D721Med (cell line): ENCODE results near the gene TGFBR3.

ENCODE experiments used
- DNase-seq: peaks from one replicate; pipeline ENCODE4 v3.0.0; 2011; ENCODE audit warnings: low spot score; ENCODE audit not compliant: insufficient read length
- FAIRE-seq: peaks from 2 replicates; lab custom pipeline; 2011; peaks lifted over from hg19 to GRCh38; lab: Jason Lieb, UNC
- TF ChIP-seq, protein P1 (sequence below): IDR thresholded peaks from 2 replicates; pipeline ENCODE4 v1.5.1; 2012; ENCODE audit warnings: mild to moderate bottlenecking, control low read depth; ENCODE audit not compliant: insufficient read depth; ENCODE audit errors: missing control alignments

Gene TGFBR3

GRCh38 chr1:91876040-91876470 lies 9.9 kb downstream of the TGFBR3 start:
- FAIRE-seq (no peak), DNase-seq (no peak)
- TF ChIP-seq, protein P1, sequence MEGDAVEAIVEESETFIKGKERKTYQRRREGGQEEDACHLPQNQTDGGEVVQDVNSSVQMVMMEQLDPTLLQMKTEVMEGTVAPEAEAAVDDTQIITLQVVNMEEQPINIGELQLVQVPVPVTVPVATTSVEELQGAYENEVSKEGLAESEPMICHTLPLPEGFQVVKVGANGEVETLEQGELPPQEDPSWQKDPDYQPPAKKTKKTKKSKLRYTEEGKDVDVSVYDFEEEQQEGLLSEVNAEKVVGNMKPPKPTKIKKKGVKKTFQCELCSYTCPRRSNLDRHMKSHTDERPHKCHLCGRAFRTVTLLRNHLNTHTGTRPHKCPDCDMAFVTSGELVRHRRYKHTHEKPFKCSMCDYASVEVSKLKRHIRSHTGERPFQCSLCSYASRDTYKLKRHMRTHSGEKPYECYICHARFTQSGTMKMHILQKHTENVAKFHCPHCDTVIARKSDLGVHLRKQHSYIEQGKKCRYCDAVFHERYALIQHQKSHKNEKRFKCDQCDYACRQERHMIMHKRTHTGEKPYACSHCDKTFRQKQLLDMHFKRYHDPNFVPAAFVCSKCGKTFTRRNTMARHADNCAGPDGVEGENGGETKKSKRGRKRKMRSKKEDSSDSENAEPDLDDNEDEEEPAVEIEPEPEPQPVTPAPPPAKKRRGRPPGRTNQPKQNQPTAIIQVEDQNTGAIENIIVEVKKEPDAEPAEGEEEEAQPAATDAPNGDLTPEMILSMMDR = no peak

DNA sequence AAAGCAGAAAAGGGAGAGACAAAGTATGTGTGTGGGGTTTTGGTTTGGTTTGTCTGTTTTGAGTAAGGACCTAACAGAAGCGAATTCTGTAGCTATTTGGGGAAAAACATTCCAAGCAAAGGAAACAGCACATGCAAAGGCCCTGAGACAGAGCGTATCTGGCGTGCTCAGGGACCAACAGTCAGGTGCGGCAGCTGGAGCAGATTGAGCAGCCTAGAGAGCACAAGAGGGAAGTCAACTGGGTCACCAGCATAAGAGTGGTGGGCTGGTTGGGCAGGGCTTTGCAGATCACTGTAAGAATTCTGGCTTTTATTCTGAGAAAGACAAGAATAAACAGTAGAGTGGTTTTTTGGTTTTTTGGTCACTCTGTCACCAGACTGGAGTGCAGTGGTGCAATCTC lies 11.8 kb downstream of the TGFBR3 start:
- FAIRE-seq (no peak), DNase-seq (no peak)
- TF ChIP-seq, protein P1 = no peak

DNA sequence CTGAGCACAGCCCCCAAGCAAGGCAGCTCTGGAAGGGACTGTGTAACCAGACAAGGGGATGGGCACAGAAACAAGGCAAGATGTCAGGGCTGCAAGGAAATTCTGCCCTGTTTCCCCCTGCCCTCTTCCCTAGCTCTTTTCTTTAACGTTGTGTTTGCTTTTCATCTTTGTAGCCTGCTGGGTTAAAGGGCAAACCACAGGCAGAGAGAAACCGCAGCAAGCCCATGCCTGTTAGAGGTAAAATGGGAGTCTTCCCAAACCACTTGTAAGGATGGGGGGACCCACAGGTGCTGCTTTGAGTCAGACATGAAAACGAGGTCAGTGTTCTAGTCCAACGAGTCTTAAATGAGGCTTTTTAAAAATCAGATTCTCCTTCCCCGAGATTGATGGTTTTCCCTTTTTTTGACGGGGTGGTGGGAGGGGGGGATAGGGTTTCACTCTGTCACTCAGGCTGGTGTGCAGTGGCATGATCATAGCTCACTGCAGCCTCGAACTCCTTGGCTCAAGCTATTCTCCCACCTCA lies 13.3 kb downstream of the TGFBR3 start:
- TF ChIP-seq, protein P1 = no peak
- FAIRE-seq = no peak
- no peak for DNase-seq

DNA sequence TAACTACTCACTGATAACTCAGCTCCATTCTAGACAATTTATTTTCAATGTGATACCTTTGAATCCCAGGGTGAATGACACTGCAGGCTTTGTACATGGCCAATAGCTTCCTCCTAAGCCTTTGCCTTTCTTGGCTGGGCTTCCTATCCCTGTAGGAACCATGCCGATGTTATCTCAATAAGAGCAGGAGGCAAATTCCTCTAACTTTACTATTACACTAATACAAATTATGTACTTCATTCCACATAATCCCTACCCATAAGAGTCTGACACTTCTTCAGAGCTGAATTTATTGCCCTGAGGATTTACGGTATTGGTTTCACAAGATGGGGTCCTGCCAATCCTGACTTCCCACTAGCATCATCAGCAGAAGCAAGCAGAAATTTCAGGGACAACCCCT lies 14.0 kb downstream of the TGFBR3 start:
- DNase-seq = no peak
- no peak for FAIRE-seq
- TF ChIP-seq, protein P1 = no peak

DNA sequence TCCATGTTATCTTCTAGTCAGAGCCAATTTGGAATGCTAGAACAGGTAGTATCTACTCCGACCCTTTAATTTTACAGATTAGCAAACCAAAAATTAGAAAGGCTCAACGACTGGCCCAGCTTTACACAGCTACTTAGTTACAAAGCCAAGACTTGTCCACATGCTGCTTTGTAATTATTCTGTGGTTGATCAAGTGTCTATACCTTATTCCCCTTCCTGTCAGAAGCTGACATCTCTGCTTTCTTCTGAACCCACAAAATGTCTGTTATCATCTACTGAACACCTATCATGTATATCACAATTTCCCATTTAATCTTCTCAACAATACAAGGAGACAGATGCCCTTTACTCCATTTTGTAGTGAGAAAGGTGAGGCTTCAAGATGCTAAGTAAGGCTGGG lies 15.6 kb downstream of the TGFBR3 start:
- TF ChIP-seq, protein P1 = no peak
- FAIRE-seq = no peak
- DNase-seq = no peak

DNA sequence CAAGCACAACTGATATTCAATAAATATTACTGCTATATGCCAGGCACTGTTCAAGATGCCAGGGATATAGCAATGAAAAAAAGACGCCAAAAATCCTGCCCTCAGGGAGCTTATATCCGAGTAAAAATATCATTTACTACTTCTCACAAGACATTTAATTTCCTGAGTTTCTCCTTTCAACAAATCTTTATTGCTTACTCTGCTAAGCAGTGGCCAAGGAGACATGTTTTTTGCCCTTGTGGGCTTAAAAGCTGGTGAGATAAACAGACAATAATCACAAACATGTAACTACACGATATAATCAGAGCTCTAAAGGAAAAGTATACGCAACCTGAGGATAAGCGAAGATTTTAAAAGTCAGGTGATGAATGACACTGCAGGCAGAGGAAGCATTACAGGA lies 19.5 kb downstream of the TGFBR3 start:
- no peak for FAIRE-seq
- no peak for DNase-seq
- TF ChIP-seq, protein P1 = no peak

- no peak for FAIRE-seq
- DNase-seq = no peak
- TF ChIP-seq, protein P1 = no peak
Observed at GRCh38 chr1:91864017-91864700, 21.8 kb downstream of the TGFBR3 start.
